NT2/D1 (cell line): Measurements from ENCODE around the gene NLRC4.
"Not testable (repeated sequence)": the region's sequence is repeated elsewhere in the genome, so short reads cannot be mapped to it uniquely, and the experiment has no call there.

Experiments used
- DNase-seq: peaks from one replicate; pipeline ENCODE4 v3.0.0-alpha.2; 2011; ENCODE audit warnings: low read depth, low spot score
- H3K27me3 ChIP-seq: 2 replicates; pipeline ENCODE4 v1.6.0; 2011; ENCODE audit warnings: mild to moderate bottlenecking; ENCODE audit not compliant: insufficient read length, insufficient read depth
- H3K36me3 ChIP-seq: 2 replicates; pipeline ENCODE4 v1.6.1; 2011; ENCODE audit warnings: mild to moderate bottlenecking, low read length, mixed read lengths; ENCODE audit not compliant: insufficient read depth, insufficient read length
- H3K4me1 ChIP-seq: 2 replicates; pipeline ENCODE4 v1.5.1; 2011; ENCODE audit not compliant: insufficient read depth, insufficient read length
- H3K4me3 ChIP-seq: 2 replicates; pipeline ENCODE4 v1.5.1; 2011; ENCODE audit warnings: low read depth; ENCODE audit not compliant: insufficient read length
- H3K9ac ChIP-seq: 2 replicates; pipeline ENCODE4 v1.6.0; 2011; ENCODE audit warnings: low read depth; ENCODE audit not compliant: insufficient read length
- H3K9me3 ChIP-seq: 2 replicates; pipeline ENCODE4 v1.5.1; 2011; ENCODE audit warnings: mild to moderate bottlenecking, low read length; ENCODE audit not compliant: insufficient read depth
- SUZ12 ChIP-seq: IDR thresholded peaks from 2 replicates; pipeline ENCODE4 v1.6.1; 2011; ENCODE audit not compliant: insufficient read length, insufficient read depth; ENCODE audit errors: extremely low read depth
- YY1 ChIP-seq: IDR thresholded peaks from 2 replicates; pipeline ENCODE4 v1.6.1; 2011; ENCODE audit not compliant: insufficient read length, insufficient read depth
- ZNF274 ChIP-seq: IDR thresholded peaks from 2 replicates; pipeline ENCODE4 v1.6.1; 2011; ENCODE audit warnings: mild to moderate bottlenecking, low read depth, low read length

The NLRC4 gene

DNA sequence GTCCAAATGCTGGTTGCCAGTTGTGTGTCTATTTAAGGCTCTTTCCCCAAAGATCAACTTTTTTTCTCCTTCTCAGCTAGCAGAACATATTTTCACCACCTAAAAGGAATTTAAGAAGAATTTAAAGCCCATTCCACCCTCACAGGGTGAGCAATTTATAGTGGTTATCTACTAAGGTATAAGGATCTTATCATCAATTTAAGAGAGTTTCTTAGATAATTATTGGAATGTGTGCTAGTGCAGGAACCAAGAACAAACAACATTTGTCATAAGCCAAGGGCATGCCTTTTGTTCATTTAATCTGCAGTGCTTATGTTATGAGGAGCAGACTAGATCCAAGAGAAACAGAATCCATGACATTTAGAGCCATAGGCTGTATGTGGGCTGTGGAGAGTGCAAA lies 37.2 kb downstream of the NLRC4 start:
- Histone ChIP-seq H3K9me3 (no peaks in the 10 kb centered on the region), H3K27me3 (no peaks in the 10 kb centered on the region), H3K4me1 (no peaks in the 10 kb centered on the region), H3K9ac (no peak overlapping the region), H3K36me3 (peaks cover 14% of the 10 kb centered on the region), H3K4me3 (no peak overlapping the region)
- TF ChIP-seq YY1 (no peak), ZNF274 (no peak), SUZ12 (no peak)
- DNase-seq = no peak

DNA sequence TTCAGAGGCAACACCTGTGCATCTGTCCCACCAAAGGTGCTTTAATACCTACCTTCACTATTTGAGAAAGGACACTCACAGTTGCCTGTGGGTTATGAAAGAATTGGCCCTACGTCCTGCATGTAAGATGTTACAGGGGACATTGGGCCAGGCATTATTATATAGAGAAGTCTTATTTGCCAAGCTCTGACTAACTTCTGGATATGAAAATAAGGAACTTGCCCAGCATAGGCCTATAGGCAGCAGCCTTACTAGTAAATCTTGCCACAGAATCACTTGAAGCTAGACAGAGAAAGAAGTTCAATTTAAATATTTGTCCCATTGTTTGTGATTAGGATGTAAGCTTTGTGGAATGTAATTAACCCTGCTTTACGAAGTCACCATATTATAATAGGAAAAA lies 41.7 kb downstream of the NLRC4 start:
- Histone ChIP-seq H3K4me1 (no peaks in the 10 kb centered on the region), H3K27me3 (no peaks in the 10 kb centered on the region), H3K4me3 (no peak overlapping the region), H3K36me3 (peaks cover 23% of the 10 kb centered on the region), H3K9ac (no peak overlapping the region), H3K9me3 (no peaks in the 10 kb centered on the region)
- no peak for DNase-seq
- TF ChIP-seq ZNF274 = no peak
- no peak for TF ChIP-seq YY1
- no peak for TF ChIP-seq SUZ12

DNA sequence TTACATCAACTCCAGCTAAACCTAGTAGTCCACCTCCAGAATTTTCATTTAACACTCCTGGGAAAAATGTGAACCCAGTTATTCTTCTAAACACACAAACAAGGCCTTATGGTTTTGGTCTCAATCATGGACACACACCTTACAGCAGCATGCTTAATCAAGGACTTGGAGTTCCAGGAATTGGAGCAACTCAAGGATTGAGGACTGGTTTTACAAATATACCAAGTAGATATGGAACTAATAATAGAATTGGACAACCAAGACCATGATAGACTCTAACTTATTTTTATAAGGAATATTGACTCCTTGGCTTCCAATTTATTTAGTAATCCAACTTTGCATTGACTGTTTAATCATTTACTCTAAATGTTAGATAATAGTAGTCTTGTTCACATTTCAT lies 44.2 kb downstream of the NLRC4 start:
- H3K36me3 ChIP-seq = peaks cover 19% of the 10 kb centered on the region

DNA sequence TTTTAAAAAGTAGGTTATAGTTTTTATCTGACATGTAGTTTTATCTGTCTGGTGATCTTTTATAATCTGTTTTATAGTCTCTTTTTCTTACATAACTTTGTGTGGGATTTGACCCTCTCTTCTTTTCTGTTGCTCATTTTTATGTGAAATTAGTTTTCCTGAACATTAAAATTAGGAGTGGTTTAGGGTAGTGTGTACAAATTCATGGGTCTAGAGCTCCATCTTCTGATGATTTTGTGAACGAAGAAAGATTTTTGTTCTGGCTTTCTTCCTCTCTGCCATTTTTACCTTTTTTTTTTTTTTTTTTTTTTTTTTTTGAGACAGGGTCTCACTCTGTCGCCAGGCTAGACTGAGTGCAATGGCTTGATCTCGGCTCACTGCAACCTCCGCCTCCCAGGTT lies 52.4 kb downstream of the NLRC4 start:
- Histone ChIP-seq H3K36me3 (peaks cover 8% of the 10 kb centered on the region), H3K9ac (no peak overlapping the region), H3K27me3 (no peaks in the 10 kb centered on the region), H3K9me3 (no peaks in the 10 kb centered on the region), H3K4me1 (no peaks in the 10 kb centered on the region), H3K4me3 (no peak overlapping the region)
- no peak for DNase-seq
- TF ChIP-seq SUZ12 = no peak
- no peak for TF ChIP-seq ZNF274
- no peak for TF ChIP-seq YY1

More for the DNA sequence above, 44.2 kb downstream of the NLRC4 start:
- no peaks in the 10 kb centered on the region for H3K9me3 ChIP-seq
- no peak for DNase-seq
- no peak overlapping the region for H3K4me3 ChIP-seq
- TF ChIP-seq ZNF274 = no peak
- no peak for TF ChIP-seq YY1
- no peak for TF ChIP-seq SUZ12
- H3K27me3 ChIP-seq = no peaks in the 10 kb centered on the region
- H3K4me1 ChIP-seq = no peaks in the 10 kb centered on the region
- no peak overlapping the region for H3K9ac ChIP-seq

DNA sequence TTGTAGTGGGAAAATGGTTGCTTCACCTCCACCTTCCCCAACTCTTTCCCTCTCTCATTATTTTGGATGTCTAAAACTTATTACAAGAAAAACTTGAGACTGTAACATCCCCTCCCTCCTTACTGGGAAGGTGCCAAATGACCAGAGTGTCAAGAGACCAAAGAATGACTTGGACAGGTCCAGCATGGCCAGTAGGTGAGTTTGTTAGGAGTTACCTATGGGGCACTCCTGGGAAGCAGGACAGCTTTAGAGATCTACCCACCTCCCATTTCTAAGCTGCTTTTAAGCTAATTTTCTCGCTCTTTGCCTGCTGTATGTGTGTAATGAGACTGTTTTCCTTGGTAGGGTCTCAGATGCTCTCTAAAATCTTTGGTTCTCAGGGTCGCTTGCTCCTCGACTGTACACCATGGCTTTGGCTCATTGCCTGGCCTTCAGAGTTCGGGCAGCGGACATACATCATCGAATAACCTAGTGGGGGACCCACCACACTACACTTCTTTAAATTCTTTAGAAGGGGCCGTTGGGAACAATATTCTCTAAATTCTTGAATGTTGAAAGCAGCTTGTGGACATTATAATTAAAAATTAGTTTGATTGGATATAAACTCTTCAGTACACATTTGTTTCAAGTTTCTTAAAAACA lies 53.8 kb downstream of the NLRC4 start:
- H3K9ac ChIP-seq = no peak overlapping the region
- no peak for TF ChIP-seq ZNF274
- TF ChIP-seq SUZ12 = no peak
- no peak for TF ChIP-seq YY1
- H3K27me3 ChIP-seq = no peaks in the 10 kb centered on the region
- no peaks in the 10 kb centered on the region for H3K4me1 ChIP-seq
- H3K36me3 ChIP-seq = peaks cover 10% of the 10 kb centered on the region
- DNase-seq = no peak
- no peak overlapping the region for H3K4me3 ChIP-seq
- no peaks in the 10 kb centered on the region for H3K9me3 ChIP-seq

DNA sequence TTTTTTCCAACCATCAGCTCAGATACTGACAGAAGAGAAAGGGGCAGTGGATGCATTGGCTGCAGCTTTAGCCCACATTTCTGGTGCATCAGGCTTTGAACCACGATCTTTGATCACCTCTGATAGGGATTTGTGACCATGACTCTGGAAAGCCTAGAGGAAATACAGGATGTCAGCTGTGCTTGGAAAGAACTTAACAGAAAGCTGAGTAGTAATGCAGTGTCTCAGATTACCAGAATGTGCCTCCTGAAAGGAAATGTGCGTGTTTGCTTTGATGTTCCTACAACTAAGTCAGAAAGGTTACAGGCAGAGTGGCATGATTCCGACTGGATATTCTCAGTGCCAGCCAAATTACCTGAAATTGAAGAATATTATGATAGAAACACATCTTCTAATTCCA lies 61.3 kb downstream of the NLRC4 start:
- H3K36me3 ChIP-seq = peaks cover 23% of the 10 kb centered on the region
- not testable (repeated sequence) for H3K27me3 ChIP-seq, H3K9me3 ChIP-seq, H3K4me3 ChIP-seq, DNase-seq, H3K4me1 ChIP-seq, H3K9ac ChIP-seq

DNA sequence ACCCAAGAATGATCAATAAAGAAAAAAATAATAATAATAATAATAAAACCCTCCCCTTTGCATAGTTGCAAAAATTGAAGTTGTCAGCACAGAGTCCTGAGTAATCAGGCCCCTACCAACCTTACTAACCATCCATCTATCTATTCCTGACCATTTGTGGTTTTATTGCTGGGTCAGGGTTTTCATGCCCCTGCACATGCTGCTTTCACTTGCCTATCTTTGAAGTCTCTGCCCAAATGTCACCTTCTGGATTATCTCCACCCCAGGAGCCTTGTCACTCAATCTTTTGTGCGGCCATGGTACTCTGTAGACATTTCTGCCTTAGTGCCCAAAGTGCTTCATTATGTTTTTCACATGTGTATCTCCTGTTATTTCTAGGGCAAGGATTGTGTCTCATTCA lies 63.9 kb downstream of the NLRC4 start:
- Histone ChIP-seq H3K9ac (no peak overlapping the region), H3K27me3 (no peaks in the 10 kb centered on the region), H3K36me3 (peaks cover 26% of the 10 kb centered on the region), H3K4me3 (no peak overlapping the region), H3K4me1 (no peaks in the 10 kb centered on the region), H3K9me3 (no peaks in the 10 kb centered on the region)
- no peak for DNase-seq
- TF ChIP-seq ZNF274 (no peak), SUZ12 (no peak), YY1 (no peak)

DNA sequence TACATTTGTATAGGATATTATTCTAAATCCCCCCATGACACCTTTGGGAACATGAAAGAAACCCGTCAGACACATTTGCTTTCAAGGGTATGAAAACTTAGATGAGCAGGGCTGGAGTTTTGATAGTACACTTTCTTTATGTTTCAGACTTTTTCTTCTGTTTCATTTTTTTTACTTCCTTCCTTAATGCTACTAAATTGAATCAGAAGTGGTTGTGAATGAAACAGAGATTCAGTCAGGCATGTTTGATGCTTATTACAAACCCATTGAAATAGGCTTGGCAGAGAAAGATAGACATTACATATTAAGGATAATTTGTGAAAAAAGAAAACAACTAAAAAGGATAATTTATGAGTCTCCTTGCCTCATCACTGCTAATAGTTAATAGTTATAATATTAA lies 72.3 kb downstream of the NLRC4 start:
- no peak overlapping the region for H3K9ac ChIP-seq
- H3K9me3 ChIP-seq = no peaks in the 10 kb centered on the region
- peaks cover 24% of the 10 kb centered on the region for H3K36me3 ChIP-seq
- DNase-seq = no peak
- no peaks in the 10 kb centered on the region for H3K4me1 ChIP-seq
- no peaks in the 10 kb centered on the region for H3K27me3 ChIP-seq
- no peak overlapping the region for H3K4me3 ChIP-seq
- TF ChIP-seq YY1 = no peak
- TF ChIP-seq SUZ12 = no peak
- TF ChIP-seq ZNF274 = no peak
